Activated naive CD4-positive, alpha-beta T cell treated with anti-CD3 and anti-CD28 coated beads, Interleukin-2, amount 10 ng/mL, durations not matched to agents 7 days and 5 days (primary cell): ENCODE measurements around the gene PDS5B.
"Not testable (repeated sequence)": the region's sequence is repeated elsewhere in the genome, so short reads cannot be mapped to it uniquely, and the experiment has no call there.

Source experiments
- CTCF ChIA-PET: fragments of 350-600 bp; sonication (Branson Sonifier 250); formaldehyde crosslinking; loops from one replicate; lab custom pipeline; 2021; ENCODE audit warnings: antibody characterized with exemption; lab: Charles Lee
- DNase-seq: peaks from one replicate; pipeline ENCODE4 v3.0.0-alpha.2; 2020
- H3K27ac Mint-ChIP-seq: one replicate; pipeline ENCODE4 v1.8.0; 2021; ENCODE audit warnings: mild to moderate bottlenecking, moderate library complexity, mixed read lengths
- H3K27me3 Mint-ChIP-seq: one replicate; pipeline ENCODE4 v1.8.0; 2021; ENCODE audit warnings: mild to moderate bottlenecking, mixed read lengths
- H3K36me3 Mint-ChIP-seq: one replicate; pipeline ENCODE4 v1.8.0; 2021; ENCODE audit warnings: mixed read lengths
- H3K4me1 Mint-ChIP-seq: one replicate; pipeline ENCODE4 v1.8.0; 2021; ENCODE audit warnings: mixed read lengths
- H3K4me3 Mint-ChIP-seq: one replicate; pipeline ENCODE4 v1.8.0; 2021; ENCODE audit warnings: mild to moderate bottlenecking, moderate library complexity, mixed read lengths
- H3K9me3 Mint-ChIP-seq: one replicate; pipeline ENCODE4 v1.8.0; 2021; ENCODE audit warnings: mixed read lengths

The PDS5B gene

DNA sequence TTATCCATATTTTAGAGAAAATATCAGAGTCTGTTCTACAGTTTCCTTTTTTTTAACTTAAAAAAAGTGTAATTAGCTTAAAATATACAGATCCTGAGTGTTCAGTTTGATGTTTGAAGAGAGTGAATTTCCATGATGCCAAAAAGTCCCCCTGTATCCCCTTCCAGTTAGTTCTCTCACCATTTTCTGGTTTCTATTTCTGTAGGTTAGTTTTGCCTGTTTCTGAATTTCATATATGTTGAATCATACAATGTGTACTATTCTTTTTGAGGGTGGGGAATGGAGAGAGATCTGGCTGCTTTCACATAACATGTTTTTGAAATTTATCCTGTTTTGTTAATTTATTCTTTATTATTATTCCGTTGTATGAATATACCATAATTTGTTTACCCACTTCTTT lies 95.9 kb downstream of the PDS5B start:
- no peaks in the 10 kb centered on the region for H3K9me3 Mint-ChIP-seq
- peaks cover 63% of the 10 kb centered on the region for H3K36me3 Mint-ChIP-seq
- H3K4me3 Mint-ChIP-seq: no peak overlapping the region
- DNase-seq: no peak
- no peaks in the 10 kb centered on the region for H3K27me3 Mint-ChIP-seq
- CTCF ChIA-PET: no interaction called here
- H3K4me1 Mint-ChIP-seq: no peaks in the 10 kb centered on the region
- H3K27ac Mint-ChIP-seq: no peak overlapping the region

DNA sequence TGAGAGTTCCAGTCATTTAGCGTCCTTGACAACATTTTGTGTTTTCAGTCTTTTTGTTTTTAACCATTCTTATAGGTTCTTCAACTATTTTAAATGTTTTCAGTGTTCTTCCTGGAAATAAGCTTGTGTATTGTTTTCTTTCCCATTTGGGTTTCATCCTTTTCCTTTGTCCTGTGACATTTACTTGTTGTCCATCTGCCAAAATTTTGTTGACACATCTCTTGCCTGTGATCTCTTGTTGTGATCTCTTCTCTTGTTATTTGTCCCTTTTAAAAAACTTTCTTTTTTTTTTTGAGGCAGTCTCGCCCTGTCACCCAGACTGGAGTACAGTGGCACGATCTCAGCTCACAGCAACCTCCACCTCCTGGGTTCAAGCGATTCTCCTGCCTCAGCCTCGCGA lies 96.5 kb downstream of the PDS5B start:
- H3K9me3 Mint-ChIP-seq: no peaks in the 10 kb centered on the region
- peaks cover 60% of the 10 kb centered on the region for H3K36me3 Mint-ChIP-seq
- H3K27ac Mint-ChIP-seq: no peak overlapping the region
- no peak for DNase-seq
- H3K4me1 Mint-ChIP-seq: no peaks in the 10 kb centered on the region
- CTCF ChIA-PET: no interaction called here
- H3K4me3 Mint-ChIP-seq: no peak overlapping the region
- no peaks in the 10 kb centered on the region for H3K27me3 Mint-ChIP-seq

- DNase-seq: no peak
- Mint-ChIP-seq H3K4me3 (no peak overlapping the region), H3K27me3 (no peaks in the 10 kb centered on the region), H3K9me3 (no peaks in the 10 kb centered on the region), H3K36me3 (peaks cover 48% of the 10 kb centered on the region), H3K27ac (no peak overlapping the region), H3K4me1 (no peaks in the 10 kb centered on the region)
- CTCF ChIA-PET: no interaction called here
These were observed 101.0 kb downstream of the PDS5B start for GRCh38 chr13:32687275-32687674.

- CTCF ChIA-PET: interaction anchor here (0.7 kb wide), 1 partner anchor 189 kb away, joined by 3 read pairs; no protein-coding TSS in a partner anchor
- peaks cover 34% of the 10 kb centered on the region for H3K36me3 Mint-ChIP-seq
- H3K4me1 Mint-ChIP-seq: no peaks in the 10 kb centered on the region
- H3K9me3 Mint-ChIP-seq: no peaks in the 10 kb centered on the region
- no peak overlapping the region for H3K4me3 Mint-ChIP-seq
- no peak overlapping the region for H3K27ac Mint-ChIP-seq
- H3K27me3 Mint-ChIP-seq: no peaks in the 10 kb centered on the region
- DNase-seq: no peak
These were observed 109.5 kb downstream of the PDS5B start for GRCh38 chr13:32695602-32696250.

DNA sequence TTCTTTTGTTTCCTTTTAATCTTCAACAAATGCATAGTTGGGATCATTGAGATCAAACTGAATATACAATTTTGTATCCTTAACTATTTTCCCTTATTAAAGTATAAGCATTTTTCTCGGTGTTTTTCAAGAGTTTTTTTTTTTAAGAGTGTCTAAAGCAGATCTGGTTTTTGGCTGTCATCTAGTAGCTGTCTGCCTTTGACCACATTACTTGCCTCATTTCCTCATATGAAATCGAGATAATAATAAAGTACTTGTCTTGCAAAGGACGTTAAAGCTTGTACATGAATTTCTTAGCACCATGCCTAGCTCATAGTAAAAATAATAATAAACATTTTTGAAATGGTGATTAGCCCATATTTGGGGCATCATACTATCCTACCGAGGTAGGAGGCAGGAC lies 121.2 kb downstream of the PDS5B start:
- CTCF ChIA-PET: interaction anchor here (1.4 kb wide), 1 partner anchor 38 kb away, joined by 6 read pairs; no protein-coding TSS in a partner anchor
- H3K36me3 Mint-ChIP-seq: peaks cover 59% of the 10 kb centered on the region

GRCh38 chr13:32713397-32713796 lies 127.1 kb downstream of the PDS5B start:
- Mint-ChIP-seq H3K36me3 (peaks cover 56% of the 10 kb centered on the region), H3K27ac (no peak overlapping the region), H3K4me1 (no peaks in the 10 kb centered on the region), H3K27me3 (no peaks in the 10 kb centered on the region), H3K4me3 (no peak overlapping the region), H3K9me3 (peaks cover 22% of the 10 kb centered on the region)
- CTCF ChIA-PET: no interaction called here
- no peak for DNase-seq

More for the DNA sequence above, 121.2 kb downstream of the PDS5B start:
- Mint-ChIP-seq H3K27ac (no peak overlapping the region), H3K4me1 (peaks cover 8% of the 10 kb centered on the region), H3K9me3 (peaks cover 2% of the 10 kb centered on the region), H3K27me3 (no peaks in the 10 kb centered on the region), H3K4me3 (no peak overlapping the region)
- DNase-seq: no peak

GRCh38 chr13:32716201-32716600 lies 129.9 kb downstream of the PDS5B start:
- H3K36me3 Mint-ChIP-seq: peaks cover 55% of the 10 kb centered on the region
- H3K4me1 Mint-ChIP-seq, H3K27me3 Mint-ChIP-seq, H3K27ac Mint-ChIP-seq, CTCF ChIA-PET, DNase-seq, H3K4me3 Mint-ChIP-seq: not testable (repeated sequence)
- H3K9me3 Mint-ChIP-seq: peaks cover 29% of the 10 kb centered on the region

- Mint-ChIP-seq H3K36me3 (peaks cover 43% of the 10 kb centered on the region), H3K4me3 (no peak overlapping the region), H3K9me3 (peaks cover 9% of the 10 kb centered on the region), H3K27me3 (no peaks in the 10 kb centered on the region), H3K27ac (no peak overlapping the region), H3K4me1 (peaks cover 2% of the 10 kb centered on the region)
- DNase-seq: no peak
- CTCF ChIA-PET: no interaction called here
These were observed 133.8 kb downstream of the PDS5B start for GRCh38 chr13:32720026-32720425.

DNA sequence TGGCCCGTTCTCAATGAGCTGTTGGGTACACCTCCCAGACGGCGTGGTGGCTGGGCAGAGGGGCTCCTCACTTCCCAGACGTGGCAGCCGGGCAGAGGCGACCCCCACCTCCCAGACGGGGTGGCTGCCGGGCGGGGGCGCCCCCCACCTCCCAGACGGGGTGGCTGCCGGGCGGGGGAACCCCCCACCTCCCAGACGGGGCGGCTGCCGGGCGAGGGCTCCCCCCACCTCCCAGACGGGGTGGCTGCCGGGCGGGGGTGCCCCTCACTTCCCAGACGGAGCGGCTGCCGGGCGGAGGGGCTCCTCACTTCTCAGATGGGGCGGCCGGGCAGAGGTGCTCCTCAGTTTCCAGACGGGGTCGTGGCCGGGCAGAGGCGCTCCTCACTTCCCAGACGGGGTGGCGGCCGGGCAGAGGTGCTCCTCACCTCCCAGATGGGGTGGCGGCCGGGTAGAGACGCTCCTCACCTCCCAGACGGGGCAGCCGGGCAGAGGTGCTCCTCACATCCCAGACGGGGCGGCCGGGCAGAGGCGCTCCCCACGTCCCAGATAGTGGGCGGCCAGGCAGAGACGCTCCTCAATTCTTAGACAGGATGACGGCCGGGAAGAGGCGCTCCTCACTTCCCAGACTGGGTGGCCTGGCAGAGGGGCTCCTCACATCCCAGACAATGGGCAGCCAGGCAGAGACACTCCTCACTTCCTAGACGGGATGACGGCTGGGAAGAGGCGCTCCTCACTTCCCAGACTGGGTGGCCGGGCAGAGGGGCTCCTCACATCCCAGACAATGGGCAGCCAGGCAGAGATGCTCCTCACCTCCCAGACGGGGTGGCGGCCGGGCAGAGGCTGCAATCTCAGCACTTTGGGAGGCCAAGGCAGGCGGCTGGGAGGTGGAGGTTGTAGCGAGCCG lies 135.1 kb downstream of the PDS5B start:
- H3K4me3 Mint-ChIP-seq, H3K4me1 Mint-ChIP-seq, DNase-seq, H3K27me3 Mint-ChIP-seq, H3K27ac Mint-ChIP-seq, CTCF ChIA-PET, H3K9me3 Mint-ChIP-seq: not testable (repeated sequence)
- H3K36me3 Mint-ChIP-seq: peaks cover 45% of the 10 kb centered on the region

DNA sequence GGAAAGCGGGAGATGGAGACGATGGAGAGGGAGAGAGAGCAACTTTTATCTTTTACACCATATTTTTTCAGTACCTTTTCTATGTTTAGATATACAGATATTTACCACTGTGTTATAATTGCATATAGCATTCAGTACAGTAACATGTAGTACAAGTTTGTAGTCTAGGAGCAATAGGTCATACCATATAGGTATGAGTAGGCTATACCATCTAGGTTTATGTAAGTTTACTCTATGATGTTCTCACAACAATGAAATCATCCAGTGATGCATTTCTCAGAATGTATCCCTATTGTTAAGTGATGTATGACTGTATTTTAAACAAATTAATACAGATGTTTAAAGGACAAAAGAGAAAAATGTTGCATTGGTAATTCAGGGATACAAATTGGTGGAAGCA lies 136.1 kb downstream of the PDS5B start:
- H3K9me3 Mint-ChIP-seq: peaks cover 9% of the 10 kb centered on the region
- no peak for DNase-seq
- peaks cover 51% of the 10 kb centered on the region for H3K36me3 Mint-ChIP-seq
- CTCF ChIA-PET: no interaction called here
- H3K4me3 Mint-ChIP-seq: no peak overlapping the region
- peak overlapping the region; percentile 7 for H3K27ac Mint-ChIP-seq
- no peaks in the 10 kb centered on the region for H3K27me3 Mint-ChIP-seq
- H3K4me1 Mint-ChIP-seq: peaks cover 2% of the 10 kb centered on the region

DNA sequence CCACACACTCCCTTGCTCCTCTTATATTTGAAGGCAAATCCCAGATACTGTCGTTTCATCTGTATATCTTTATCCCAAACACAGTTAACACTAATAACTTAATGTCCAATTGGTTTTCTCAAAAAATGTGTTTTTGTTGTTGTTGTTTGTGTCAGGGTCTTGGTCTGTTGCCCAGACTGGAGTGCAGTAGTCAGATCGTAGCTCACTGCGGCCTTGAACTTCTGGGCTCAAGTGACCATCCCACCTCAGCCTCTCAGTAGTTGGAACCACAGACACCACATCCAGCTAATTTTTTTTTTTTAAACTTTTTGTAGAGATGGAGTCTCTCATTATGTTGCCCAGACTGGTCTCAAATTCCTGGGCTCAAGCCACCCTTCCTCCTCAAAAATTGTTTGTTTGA lies 137.7 kb downstream of the PDS5B start:
- H3K4me1 Mint-ChIP-seq: peaks cover 2% of the 10 kb centered on the region
- peaks cover 9% of the 10 kb centered on the region for H3K9me3 Mint-ChIP-seq
- no peak overlapping the region for H3K4me3 Mint-ChIP-seq
- CTCF ChIA-PET: interaction anchor here (1.1 kb wide), 1 partner anchor 13 kb away, joined by 3 read pairs; no protein-coding TSS in a partner anchor
- peaks cover 53% of the 10 kb centered on the region for H3K36me3 Mint-ChIP-seq
- no peak for DNase-seq
- no peaks in the 10 kb centered on the region for H3K27me3 Mint-ChIP-seq
- no peak overlapping the region for H3K27ac Mint-ChIP-seq

DNA sequence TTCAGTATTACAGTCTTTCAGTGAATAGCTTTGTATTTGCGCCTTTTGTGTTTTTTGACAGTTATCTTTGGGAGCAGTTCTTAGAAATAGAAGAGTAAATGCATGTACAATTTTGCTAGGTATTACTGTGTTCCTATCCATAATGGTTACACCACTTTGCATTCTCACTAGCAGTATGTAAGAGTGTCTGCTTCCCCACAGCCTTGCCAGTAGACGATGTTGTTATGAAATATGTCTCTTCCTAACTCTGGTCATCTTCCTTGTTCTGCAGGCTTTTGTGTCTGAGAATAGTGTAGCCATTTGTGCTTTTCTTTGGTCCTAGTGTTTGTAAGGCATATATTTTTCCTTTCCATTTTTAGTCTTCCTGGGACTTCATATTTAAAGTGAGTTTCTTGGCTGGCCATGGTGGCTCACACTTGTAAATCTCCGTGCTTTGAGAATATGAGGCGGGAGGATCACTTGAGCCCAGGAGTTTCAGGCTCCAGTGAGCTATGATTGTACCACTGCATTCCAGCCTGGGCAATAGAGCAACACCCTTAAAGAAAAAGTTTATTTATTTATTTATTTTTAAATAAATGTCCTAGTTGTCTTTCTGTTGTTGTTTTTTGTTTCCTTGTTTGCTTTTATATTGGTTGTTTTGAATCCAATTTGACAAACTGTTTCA lies 140.3 kb downstream of the PDS5B start:
- DNase-seq: no peak
- CTCF ChIA-PET: interaction anchor here (1.6 kb wide), 1 partner anchor 11 kb away, joined by 4 read pairs; no protein-coding TSS in a partner anchor
- Mint-ChIP-seq H3K27ac (no peak overlapping the region), H3K36me3 (peaks cover 61% of the 10 kb centered on the region), H3K27me3 (no peaks in the 10 kb centered on the region), H3K4me1 (peaks cover 16% of the 10 kb centered on the region), H3K4me3 (no peak overlapping the region), H3K9me3 (peaks cover 12% of the 10 kb centered on the region)

GRCh38 chr13:32728327-32728726 lies 142.1 kb downstream of the PDS5B start:
- DNase-seq: no peak
- CTCF ChIA-PET: interaction anchor here (1.6 kb wide), 1 partner anchor 9 kb away, joined by 4 read pairs; no protein-coding TSS in a partner anchor
- Mint-ChIP-seq H3K4me1 (peaks cover 26% of the 10 kb centered on the region), H3K36me3 (peaks cover 54% of the 10 kb centered on the region), H3K9me3 (peaks cover 10% of the 10 kb centered on the region), H3K27ac (no peak overlapping the region), H3K4me3 (no peak overlapping the region), H3K27me3 (no peaks in the 10 kb centered on the region)

DNA sequence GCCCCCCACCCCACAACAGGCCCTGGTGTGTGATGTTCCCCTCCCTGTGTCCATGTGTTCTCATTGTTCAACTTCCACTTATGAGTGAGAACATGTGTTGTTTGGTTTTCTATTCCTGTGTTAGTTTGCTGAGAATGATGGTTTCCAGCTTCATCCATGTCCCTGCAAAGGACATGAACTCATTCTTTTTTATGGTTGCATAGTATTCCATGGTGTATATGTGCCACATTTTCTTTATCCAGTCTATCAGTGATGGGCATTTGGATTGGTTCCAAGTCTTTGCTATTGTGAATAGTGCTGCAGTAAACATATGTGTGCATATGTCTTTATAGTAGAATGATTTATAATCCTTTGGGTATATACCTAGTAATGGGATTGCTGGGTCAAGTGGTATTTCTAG lies 142.8 kb downstream of the PDS5B start:
- H3K4me1 Mint-ChIP-seq: peaks cover 28% of the 10 kb centered on the region
- H3K9me3 Mint-ChIP-seq, DNase-seq, CTCF ChIA-PET, H3K27ac Mint-ChIP-seq, H3K27me3 Mint-ChIP-seq, H3K4me3 Mint-ChIP-seq: not testable (repeated sequence)
- H3K36me3 Mint-ChIP-seq: peaks cover 51% of the 10 kb centered on the region
